ENCODE data around the gene DDC.

GRCh38 chr7:50497068-50497642 is 68.0 kb downstream of the DDC start:
- TF ChIP-seq CTCF (IDR thresholded peaks at IDR 0.05) (no peak), POLR2A (IDR thresholded peaks at IDR 0.05) (no peak)

Data from esophagus squamous epithelium (tissue), 4 donors.